HepG2 (cell line): Measurements from ENCODE around the gene STRN3. TPM values are rescaled to one million over a fixed set of nuclear protein-coding genes. Genes with fewer than 3 reads are reported as not detected.
A peak's percentile ranks its signal among the peaks of the same experiment; 100 is the strongest.

Experiments used
- ARNT ChIP-seq: fragments of 450-650 bp; IDR thresholded peaks from 2 replicates; pipeline ENCODE4 v1.6.1; 2017
- CEBPB ChIP-seq: IDR thresholded peaks from 2 replicates; pipeline ENCODE4 v1.6.1; 2011; ENCODE audit warnings: low read depth, low read length, improper control_type of control experiment, borderline replicate concordance
- NFATC3 ChIP-seq: sonication (generic); formaldehyde crosslinking; IDR thresholded peaks from 2 replicates; pipeline ENCODE4 v1.5.1; 2020; ENCODE audit warnings: mild to moderate bottlenecking, missing genetic modification reagents
- NKX3-1 ChIP-seq: sonication (generic); formaldehyde crosslinking; IDR thresholded peaks from 2 replicates; pipeline ENCODE4 v1.5.0; 2020; ENCODE audit warnings: missing genetic modification reagents
- NR2F1 ChIP-seq, 2 experiments: fragments of 450-650 bp in 1 of 2; formaldehyde crosslinking in 1 of 2; IDR thresholded peaks; 2 replicates each; pipeline versions ENCODE4 v1.5.0 to v1.6.1; 2016 to 2020; ENCODE audit warnings: mild to moderate bottlenecking in 1 of 2, missing compliant biosample characterization in 1 of 2, missing genetic modification reagents in 1 of 2, moderate library complexity in 1 of 2
- NR2F6 ChIP-seq, 2 experiments: IDR thresholded peaks; 2 replicates each; pipeline ENCODE4 v1.6.1; 2016; ENCODE audit warnings: antibody characterized with exemption in 1 of 2, mild to moderate bottlenecking in 1 of 2
- RAD21 ChIP-seq: fragments of 450-650 bp; formaldehyde crosslinking; IDR thresholded peaks from 2 replicates; pipeline ENCODE4 v1.5.0; 2020; ENCODE audit warnings: mild to moderate bottlenecking
- REL ChIP-seq: sonication (generic); formaldehyde crosslinking; conservative IDR thresholded peaks from 2 replicates; pipeline ENCODE4 v1.8.0; 2022; ENCODE audit warnings: mild to moderate bottlenecking, missing genetic modification reagents, moderate library complexity
- ZMYM4 ChIP-seq: sonication (generic); formaldehyde crosslinking; IDR thresholded peaks from 2 replicates; pipeline ENCODE4 v1.8.1; 2023; ENCODE audit warnings: mild to moderate bottlenecking, missing genetic modification reagents
- ZNF263 ChIP-seq: sonication (generic); formaldehyde crosslinking; IDR thresholded peaks from 2 replicates; pipeline ENCODE4 v1.4.0; 2020; ENCODE audit warnings: missing genetic modification reagents
- ZNF549 ChIP-seq: sonication (generic); formaldehyde crosslinking; IDR thresholded peaks from 2 replicates; pipeline ENCODE4 v1.5.0; 2020; ENCODE audit warnings: missing genetic modification reagents
- polyA plus RNA-seq, 8 experiments: library from polyadenylated mRNA; depleted of rRNA in 3 of 8; stranded (reverse) in 7 of 8; unstranded in 1 of 8; fragments of >200 nt; fragmentation: Illumina TruSeq in 4 of 8; extraction: Trizol in 4 of 8; gene quantifications; 2 replicates each; pipeline versions ENCODE4 v1.2.1 to v1.2.3, GENCODE V29; 2011 to 2016; ENCODE audit warnings: low read depth in 4 of 8, missing spikeins in 1 of 8, mixed read lengths in 1 of 8; ENCODE audit not compliant: insufficient read depth in 1 of 8
- total RNA-seq, 5 experiments: library from RNA; depleted of rRNA; stranded (reverse); fragments of >200 nt; fragmentation: Illumina TruSeq; extraction: Trizol; gene quantifications; 2 replicates each; pipeline ENCODE4 v1.2.3, GENCODE V29; 2016; ENCODE audit warnings: low read depth in 1 of 5
- TF ChIP-seq, protein P1 (sequence below): sonication (generic); formaldehyde crosslinking; IDR thresholded peaks from 2 replicates; pipeline ENCODE4 v1.5.1; 2020; ENCODE audit warnings: mild to moderate bottlenecking, missing genetic modification reagents, borderline replicate concordance
- TF ChIP-seq, protein P2 (sequence below): sonication (generic); formaldehyde crosslinking; IDR thresholded peaks from 2 replicates; pipeline ENCODE4 v1.5.0; 2020; ENCODE audit warnings: mild to moderate bottlenecking, missing genetic modification reagents, borderline replicate concordance
- TF ChIP-seq, protein P3 (sequence below): sonication (generic); formaldehyde crosslinking; IDR thresholded peaks from 2 replicates; pipeline ENCODE4 v1.5.1; 2020; ENCODE audit warnings: mild to moderate bottlenecking, missing genetic modification reagents, borderline replicate concordance
- TF ChIP-seq, protein P4 (sequence below): sonication (generic); formaldehyde crosslinking; conservative IDR thresholded peaks from 2 replicates; pipeline ENCODE4 v1.4.0; 2020; ENCODE audit warnings: mild to moderate bottlenecking, missing genetic modification reagents, moderate library complexity

The STRN3 gene
- total and polyA plus RNA-seq, 2 of the 13 experiments (the other 11 are each of a cell fraction or from before 2014, with no cell fraction given): 49.4 to 123 TPM

DNA sequence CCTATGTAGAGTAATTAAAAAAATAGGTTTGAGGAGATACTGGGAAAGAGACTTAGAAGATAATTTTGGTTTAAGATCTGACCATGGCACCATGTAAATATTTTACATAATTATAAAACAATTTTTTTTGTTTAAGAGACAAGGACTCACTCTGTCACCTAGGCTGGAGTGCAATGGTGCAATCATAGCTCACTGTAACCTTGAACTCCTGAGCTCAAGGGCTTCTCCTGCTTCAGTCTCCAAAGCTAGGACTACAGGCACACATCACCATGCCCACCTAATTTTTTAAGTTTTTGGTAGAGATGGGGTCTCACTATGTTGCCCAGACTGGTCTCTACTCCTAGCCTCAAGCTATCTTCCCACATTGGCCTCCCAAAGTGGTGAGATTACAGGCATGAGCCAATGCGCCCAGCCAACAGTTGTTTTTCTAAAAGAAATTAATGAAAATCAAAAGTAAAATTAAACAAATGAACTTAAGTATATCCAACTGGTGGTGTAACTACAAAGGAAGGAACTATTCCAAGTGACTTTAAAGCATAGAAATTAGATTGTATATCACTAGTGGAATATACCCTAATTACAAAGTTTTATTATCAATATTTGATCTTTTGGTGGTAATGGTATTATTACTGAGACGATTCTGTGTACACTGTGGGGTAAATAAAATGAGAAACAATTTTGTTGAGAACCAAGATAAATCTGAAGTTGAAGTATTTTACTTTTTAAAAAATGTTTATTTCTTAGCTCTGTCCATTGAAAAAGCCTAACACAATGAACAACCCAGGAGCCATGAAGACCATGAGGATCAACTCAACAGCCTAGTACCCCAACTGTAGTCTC lies 122.7 kb downstream of the STRN3 start (continued):
- TF ChIP-seq, protein P1, sequence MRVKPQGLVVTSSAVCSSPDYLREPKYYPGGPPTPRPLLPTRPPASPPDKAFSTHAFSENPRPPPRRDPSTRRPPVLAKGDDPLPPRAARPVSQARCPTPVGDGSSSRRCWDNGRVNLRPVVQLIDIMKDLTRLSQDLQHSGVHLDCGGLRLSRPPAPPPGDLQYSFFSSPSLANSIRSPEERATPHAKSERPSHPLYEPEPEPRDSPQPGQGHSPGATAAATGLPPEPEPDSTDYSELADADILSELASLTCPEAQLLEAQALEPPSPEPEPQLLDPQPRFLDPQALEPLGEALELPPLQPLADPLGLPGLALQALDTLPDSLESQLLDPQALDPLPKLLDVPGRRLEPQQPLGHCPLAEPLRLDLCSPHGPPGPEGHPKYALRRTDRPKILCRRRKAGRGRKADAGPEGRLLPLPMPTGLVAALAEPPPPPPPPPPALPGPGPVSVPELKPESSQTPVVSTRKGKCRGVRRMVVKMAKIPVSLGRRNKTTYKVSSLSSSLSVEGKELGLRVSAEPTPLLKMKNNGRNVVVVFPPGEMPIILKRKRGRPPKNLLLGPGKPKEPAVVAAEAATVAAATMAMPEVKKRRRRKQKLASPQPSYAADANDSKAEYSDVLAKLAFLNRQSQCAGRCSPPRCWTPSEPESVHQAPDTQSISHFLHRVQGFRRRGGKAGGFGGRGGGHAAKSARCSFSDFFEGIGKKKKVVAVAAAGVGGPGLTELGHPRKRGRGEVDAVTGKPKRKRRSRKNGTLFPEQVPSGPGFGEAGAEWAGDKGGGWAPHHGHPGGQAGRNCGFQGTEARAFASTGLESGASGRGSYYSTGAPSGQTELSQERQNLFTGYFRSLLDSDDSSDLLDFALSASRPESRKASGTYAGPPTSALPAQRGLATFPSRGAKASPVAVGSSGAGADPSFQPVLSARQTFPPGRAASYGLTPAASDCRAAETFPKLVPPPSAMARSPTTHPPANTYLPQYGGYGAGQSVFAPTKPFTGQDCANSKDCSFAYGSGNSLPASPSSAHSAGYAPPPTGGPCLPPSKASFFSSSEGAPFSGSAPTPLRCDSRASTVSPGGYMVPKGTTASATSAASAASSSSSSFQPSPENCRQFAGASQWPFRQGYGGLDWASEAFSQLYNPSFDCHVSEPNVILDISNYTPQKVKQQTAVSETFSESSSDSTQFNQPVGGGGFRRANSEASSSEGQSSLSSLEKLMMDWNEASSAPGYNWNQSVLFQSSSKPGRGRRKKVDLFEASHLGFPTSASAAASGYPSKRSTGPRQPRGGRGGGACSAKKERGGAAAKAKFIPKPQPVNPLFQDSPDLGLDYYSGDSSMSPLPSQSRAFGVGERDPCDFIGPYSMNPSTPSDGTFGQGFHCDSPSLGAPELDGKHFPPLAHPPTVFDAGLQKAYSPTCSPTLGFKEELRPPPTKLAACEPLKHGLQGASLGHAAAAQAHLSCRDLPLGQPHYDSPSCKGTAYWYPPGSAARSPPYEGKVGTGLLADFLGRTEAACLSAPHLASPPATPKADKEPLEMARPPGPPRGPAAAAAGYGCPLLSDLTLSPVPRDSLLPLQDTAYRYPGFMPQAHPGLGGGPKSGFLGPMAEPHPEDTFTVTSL: peak; percentile 73; the same call in 1 of the 2 replicates
- TF ChIP-seq ARNT (no peak), NR2F6 (IDR thresholded peaks at IDR 0.05) (peak; percentile 11; the same call in 1 of the 2 replicates), NR2F6 (CRISPR knock-in tag; IDR thresholded peaks at IDR 0.05) (no peak), NR2F1 (CRISPR knock-in tag; IDR thresholded peaks at IDR 0.05) (peak; percentile 18 to 42; a peak in 2 of 4 replicates), NKX3-1 (CRISPR knock-in tag) (no peak), RAD21 (CRISPR knock-in tag) (no peak), REL (no peak), ZNF549 (CRISPR knock-in tag) (no peak), ZNF263 (CRISPR knock-in tag) (no peak), ZMYM4 (CRISPR knock-in tag) (peak; percentile 72), NFATC3 (no peak), CEBPB (peak; percentile 90; the same call in 1 of the 2 replicates)
- TF ChIP-seq, protein P2, sequence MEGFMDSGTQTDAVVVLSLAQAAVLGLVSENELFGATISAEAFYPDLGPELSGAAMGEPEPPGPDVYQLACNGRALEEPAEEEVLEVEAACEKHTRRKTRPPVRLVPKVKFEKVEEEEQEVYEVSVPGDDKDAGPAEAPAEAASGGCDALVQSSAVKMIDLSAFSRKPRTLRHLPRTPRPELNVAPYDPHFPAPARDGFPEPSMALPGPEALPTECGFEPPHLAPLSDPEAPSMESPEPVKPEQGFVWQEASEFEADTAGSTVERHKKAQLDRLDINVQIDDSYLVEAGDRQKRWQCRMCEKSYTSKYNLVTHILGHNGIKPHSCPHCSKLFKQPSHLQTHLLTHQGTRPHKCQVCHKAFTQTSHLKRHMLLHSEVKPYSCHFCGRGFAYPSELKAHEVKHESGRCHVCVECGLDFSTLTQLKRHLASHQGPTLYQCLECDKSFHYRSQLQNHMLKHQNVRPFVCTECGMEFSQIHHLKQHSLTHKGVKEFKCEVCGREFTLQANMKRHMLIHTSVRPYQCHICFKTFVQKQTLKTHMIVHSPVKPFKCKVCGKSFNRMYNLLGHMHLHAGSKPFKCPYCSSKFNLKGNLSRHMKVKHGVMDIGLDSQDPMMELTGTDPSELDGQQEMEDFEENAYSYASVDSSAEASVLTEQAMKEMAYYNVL (CRISPR knock-in tag): no peak
- TF ChIP-seq, protein P3, sequence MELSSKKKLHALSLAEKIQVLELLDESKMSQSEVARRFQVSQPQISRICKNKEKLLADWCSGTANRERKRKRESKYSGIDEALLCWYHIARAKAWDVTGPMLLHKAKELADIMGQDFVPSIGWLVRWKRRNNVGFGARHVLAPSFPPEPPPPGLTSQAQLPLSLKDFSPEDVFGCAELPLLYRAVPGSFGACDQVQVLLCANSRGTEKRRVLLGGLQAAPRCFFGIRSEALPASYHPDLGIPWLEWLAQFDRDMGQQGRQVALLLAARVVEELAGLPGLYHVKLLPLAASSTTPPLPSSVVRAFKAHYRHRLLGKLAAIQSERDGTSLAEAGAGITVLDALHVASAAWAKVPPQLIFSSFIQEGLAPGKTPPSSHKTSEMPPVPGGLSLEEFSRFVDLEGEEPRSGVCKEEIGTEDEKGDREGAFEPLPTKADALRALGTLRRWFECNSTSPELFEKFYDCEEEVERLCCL (CRISPR knock-in tag): no peak
- TF ChIP-seq, protein P4, sequence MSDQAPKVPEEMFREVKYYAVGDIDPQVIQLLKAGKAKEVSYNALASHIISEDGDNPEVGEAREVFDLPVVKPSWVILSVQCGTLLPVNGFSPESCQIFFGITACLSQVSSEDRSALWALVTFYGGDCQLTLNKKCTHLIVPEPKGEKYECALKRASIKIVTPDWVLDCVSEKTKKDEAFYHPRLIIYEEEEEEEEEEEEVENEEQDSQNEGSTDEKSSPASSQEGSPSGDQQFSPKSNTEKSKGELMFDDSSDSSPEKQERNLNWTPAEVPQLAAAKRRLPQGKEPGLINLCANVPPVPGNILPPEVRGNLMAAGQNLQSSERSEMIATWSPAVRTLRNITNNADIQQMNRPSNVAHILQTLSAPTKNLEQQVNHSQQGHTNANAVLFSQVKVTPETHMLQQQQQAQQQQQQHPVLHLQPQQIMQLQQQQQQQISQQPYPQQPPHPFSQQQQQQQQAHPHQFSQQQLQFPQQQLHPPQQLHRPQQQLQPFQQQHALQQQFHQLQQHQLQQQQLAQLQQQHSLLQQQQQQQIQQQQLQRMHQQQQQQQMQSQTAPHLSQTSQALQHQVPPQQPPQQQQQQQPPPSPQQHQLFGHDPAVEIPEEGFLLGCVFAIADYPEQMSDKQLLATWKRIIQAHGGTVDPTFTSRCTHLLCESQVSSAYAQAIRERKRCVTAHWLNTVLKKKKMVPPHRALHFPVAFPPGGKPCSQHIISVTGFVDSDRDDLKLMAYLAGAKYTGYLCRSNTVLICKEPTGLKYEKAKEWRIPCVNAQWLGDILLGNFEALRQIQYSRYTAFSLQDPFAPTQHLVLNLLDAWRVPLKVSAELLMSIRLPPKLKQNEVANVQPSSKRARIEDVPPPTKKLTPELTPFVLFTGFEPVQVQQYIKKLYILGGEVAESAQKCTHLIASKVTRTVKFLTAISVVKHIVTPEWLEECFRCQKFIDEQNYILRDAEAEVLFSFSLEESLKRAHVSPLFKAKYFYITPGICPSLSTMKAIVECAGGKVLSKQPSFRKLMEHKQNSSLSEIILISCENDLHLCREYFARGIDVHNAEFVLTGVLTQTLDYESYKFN (CRISPR knock-in tag): peak; percentile 62
